K562 (cell line): Measurements from ENCODE around the gene PPP1R3E. TPM values are rescaled to one million over a fixed set of nuclear protein-coding genes. Genes with fewer than 3 reads are reported as not detected.
"Not testable (repeated sequence)": the region's sequence is repeated elsewhere in the genome, so short reads cannot be mapped to it uniquely, and the experiment has no call there.

Experiments used
- ATAC-seq: fragments of 200-7000 bp; cut with Tn5 transposase; 3 replicates; pipeline ENCODE4 v1.9.1; 2020; ENCODE audit warnings: moderate library complexity
- BruUV-seq: library from RNA; stranded (reverse); fragments of 400-500 nt; replicated peaks from 2 replicates; lab custom pipeline; 2021; lab: Mats Ljungman, UMichigan
- CTCF ChIA-PET: fragments of 300-600 bp; formaldehyde crosslinking; extraction: SDS; loops from one replicate; lab custom pipeline; 2021; ENCODE audit warnings: low intra/inter-chr PET ratio; lab: Yijun Ruan, JAX
- POLR2A ChIA-PET: fragments of 300-600, 350-650 bp; sonication (Branson Sonifier 250); formaldehyde crosslinking; extraction: SDS; loops from one replicate; lab custom pipeline; 2021; ENCODE audit warnings: antibody characterized with exemption, inconsistent platforms; lab: Yijun Ruan, JAX
- DNase-seq, 4 experiments: peaks; one replicate each; pipeline versions ENCODE4 v3.0.0 to v3.0.0-alpha.2; 2011 to 2018; ENCODE audit warnings: low spot score in 3 of 4, mixed read lengths in 3 of 4; ENCODE audit errors: extremely low read depth in 1 of 4
- FAIRE-seq: peaks from 2 replicates; lab custom pipeline; 2011; peaks lifted over from hg19 to GRCh38; lab: Jason Lieb, UNC
- H2AFZ ChIP-seq: 2 replicates; pipeline ENCODE4 v1.6.0; 2011; ENCODE audit warnings: low read depth, low read length, control low read depth, inconsistent platforms
- H3K27ac ChIP-seq: fragments of 200-600 bp; 3 replicates; pipeline ENCODE4 v1.8.0; 2011; ENCODE audit warnings: low read depth, mild to moderate bottlenecking, control low read depth, inconsistent platforms, low read length, moderate library complexity, mixed read lengths; ENCODE audit errors: extremely low read depth
- H3K27me3 ChIP-seq, 2 experiments: fragments of 300-600 bp in 1 of 2; 2 replicates in 1 of 2; 3 replicates in 1 of 2; pipeline versions ENCODE4 v1.6.0 to v1.8.0; 2011; ENCODE audit warnings: inconsistent platforms in 2 of 2, low read length in 2 of 2, mild to moderate bottlenecking in 1 of 2, mixed read lengths in 1 of 2, moderate library complexity in 1 of 2; ENCODE audit not compliant: control insufficient read depth in 2 of 2, insufficient read depth in 2 of 2
- H3K36me3 ChIP-seq: fragments of 300-600 bp; 3 replicates; pipeline ENCODE4 v1.8.0; 2011; ENCODE audit warnings: mild to moderate bottlenecking, low read length, inconsistent platforms; ENCODE audit not compliant: control insufficient read depth, insufficient read depth
- H3K4me1 ChIP-seq, 2 experiments: fragments of 200-600 bp in 1 of 2; replicated peaks in 1 of 2; 2 replicates in 1 of 2; 3 replicates in 1 of 2; pipeline versions ENCODE4 v1.5.1 to v1.8.0; 2011; ENCODE audit warnings: inconsistent platforms in 2 of 2, low read length in 2 of 2, mild to moderate bottlenecking in 1 of 2, mixed read lengths in 1 of 2, moderate library complexity in 1 of 2; ENCODE audit not compliant: control insufficient read depth in 2 of 2, insufficient read depth in 2 of 2
- H3K4me2 ChIP-seq: 2 replicates; pipeline ENCODE4 v1.6.1; 2011; ENCODE audit warnings: low read length, control low read depth, inconsistent platforms, mixed read lengths; ENCODE audit not compliant: insufficient read depth
- H3K4me3 ChIP-seq: fragments of 200-600 bp; sonication (generic), shearing (Covaris generic); 2 replicates; pipeline ENCODE4 v1.5.1; 2016; ENCODE audit warnings: control low read depth, inconsistent platforms
- H3K79me2 ChIP-seq: fragments of 200-600 bp; 3 replicates; pipeline ENCODE4 v1.8.0; 2011; ENCODE audit warnings: low read length, inconsistent platforms; ENCODE audit not compliant: control insufficient read depth, insufficient read depth
- H3K9ac ChIP-seq, 2 experiments: 2 replicates each; pipeline versions ENCODE4 v1.6.0 to v1.6.1; 2011; ENCODE audit warnings: low read depth in 2 of 2, low read length in 2 of 2, control low read depth in 1 of 2, inconsistent platforms in 1 of 2, mild to moderate bottlenecking in 1 of 2, mixed read lengths in 1 of 2; ENCODE audit not compliant: insufficient read depth in 1 of 2
- H3K9me1 ChIP-seq: one replicate; pipeline ENCODE4 v1.6.0; 2011; ENCODE audit warnings: inconsistent platforms, mild to moderate bottlenecking, low read length, moderate library complexity; ENCODE audit not compliant: control insufficient read depth, insufficient read depth
- H3K9me3 ChIP-seq: replicated peaks from 2 replicates; pipeline ENCODE4 v1.5.1; 2011; ENCODE audit warnings: low read depth, low read length, inconsistent platforms; ENCODE audit not compliant: control insufficient read depth, insufficient read depth
- H4K20me1 ChIP-seq: replicated peaks from 2 replicates; pipeline ENCODE4 v1.6.1; 2011; ENCODE audit warnings: low read length, inconsistent platforms, mixed read lengths; ENCODE audit not compliant: control insufficient read depth, insufficient read depth
- ARID1B ChIP-seq: fragments of 450-650 bp; IDR thresholded peaks from 2 replicates; pipeline ENCODE4 v1.6.1; 2016; ENCODE audit warnings: antibody characterized with exemption, mild to moderate bottlenecking, inconsistent platforms
- CBFA2T2 ChIP-seq: fragments of 450-650 bp; conservative IDR thresholded peaks from 2 replicates; pipeline ENCODE4 v1.6.1; 2017; ENCODE audit warnings: mild to moderate bottlenecking
- DACH1 ChIP-seq: fragments of 450-650 bp; IDR thresholded peaks from 2 replicates; pipeline ENCODE4 v1.6.1; 2018; ENCODE audit not compliant: partially characterized antibody
- DPF2 ChIP-seq: fragments of 450-650 bp; IDR thresholded peaks from 2 replicates; pipeline ENCODE4 v1.6.1; 2016
- EP300 ChIP-seq: IDR thresholded peaks from 2 replicates; pipeline ENCODE4 v1.6.1; 2012; ENCODE audit warnings: low read length, improper control_type of control experiment
- FOSL1 ChIP-seq: fragments of 200-800 bp; sonication (Bioruptor generic); conservative IDR thresholded peaks from 2 replicates; pipeline ENCODE4 v1.6.1; 2016; ENCODE audit warnings: missing genetic modification characterization, missing compliant biosample characterization
- FOXM1 ChIP-seq, 2 experiments: fragments of 450-650 bp in 1 of 2; sonication (generic) in 1 of 2; formaldehyde crosslinking in 1 of 2; IDR thresholded peaks; 2 replicates each; pipeline versions ENCODE4 v1.6.1 to v1.9.0; 2017 to 2022; ENCODE audit warnings: low read depth in 2 of 2, mild to moderate bottlenecking in 2 of 2, missing genetic modification reagents in 1 of 2, moderate library complexity in 1 of 2
- HDAC2 ChIP-seq: fragments of 450-650 bp; IDR thresholded peaks from 2 replicates; pipeline ENCODE4 v1.6.1; 2016; ENCODE audit warnings: mild to moderate bottlenecking
- JUND ChIP-seq, 2 experiments: IDR thresholded peaks; 2 replicates in 1 of 2; 3 replicates in 1 of 2; pipeline ENCODE4 v1.6.1; 2011; ENCODE audit warnings: borderline replicate concordance in 2 of 2, low read depth in 2 of 2, low read length in 2 of 2, improper control_type of control experiment in 1 of 2, missing biosample characterization in 1 of 2, missing genetic modification characterization in 1 of 2, missing genetic modification reagents in 1 of 2
- L3MBTL2 ChIP-seq: fragments of 450-650 bp; IDR thresholded peaks from 2 replicates; pipeline ENCODE4 v1.6.1; 2016; ENCODE audit warnings: mild to moderate bottlenecking, moderate library complexity
- MAFG ChIP-seq: fragments of 450-650 bp; conservative IDR thresholded peaks from 2 replicates; pipeline ENCODE4 v1.6.1; 2016; ENCODE audit warnings: missing genetic modification characterization, missing compliant biosample characterization
- NFATC3 ChIP-seq: fragments of 450-650 bp; IDR thresholded peaks from 2 replicates; pipeline ENCODE4 v1.6.1; 2017; ENCODE audit warnings: mild to moderate bottlenecking
- NFE2 ChIP-seq: IDR thresholded peaks from 2 replicates; pipeline ENCODE4 v1.6.1; 2014; ENCODE audit warnings: antibody characterized with exemption, low read depth
- NFIC ChIP-seq: fragments of 450-650 bp; IDR thresholded peaks from 2 replicates; pipeline ENCODE4 v1.6.1; 2017; ENCODE audit warnings: mild to moderate bottlenecking, inconsistent platforms
- SMAD4 ChIP-seq: fragments of 250-450 bp; sonication (Bioruptor Pico); conservative IDR thresholded peaks from 2 replicates; pipeline ENCODE4 v1.8.0; 2021; ENCODE audit warnings: inconsistent platforms, mild to moderate bottlenecking, moderate library complexity
- SMARCA4 ChIP-seq: fragments of 450-650 bp; IDR thresholded peaks from 2 replicates; pipeline ENCODE4 v1.6.1; 2016
- SPI1 ChIP-seq: IDR thresholded peaks from 2 replicates; pipeline ENCODE4 v1.6.1; 2011; ENCODE audit warnings: low read depth, low read length, control low read depth, borderline replicate concordance
- TAL1 ChIP-seq: fragments of 450-650 bp; IDR thresholded peaks from 2 replicates; pipeline ENCODE4 v1.6.1; 2016; ENCODE audit warnings: mild to moderate bottlenecking
- TCF3 ChIP-seq: sonication (generic); formaldehyde crosslinking; IDR thresholded peaks from 2 replicates; pipeline ENCODE4 v1.4.0; 2020; ENCODE audit warnings: mild to moderate bottlenecking, missing genetic modification reagents
- TOE1 ChIP-seq, 2 experiments: fragments of 450-650 bp in 1 of 2; sonication (generic) in 1 of 2; formaldehyde crosslinking in 1 of 2; IDR thresholded peaks; 2 replicates each; pipeline versions ENCODE4 v1.7.1 to v1.8.0; 2016 to 2022; ENCODE audit warnings: borderline replicate concordance in 2 of 2, mild to moderate bottlenecking in 2 of 2, antibody characterized with exemption in 1 of 2, inconsistent platforms in 1 of 2, low read depth in 1 of 2, missing genetic modification reagents in 1 of 2, moderate library complexity in 1 of 2
- ZNF316 ChIP-seq: fragments of 450-650 bp; IDR thresholded peaks from 2 replicates; pipeline ENCODE4 v1.6.1; 2016
- ZNF384 ChIP-seq: IDR thresholded peaks from 2 replicates; pipeline ENCODE4 v1.6.1; 2012; ENCODE audit warnings: low read depth, low read length, improper control_type of control experiment
- ZNF431 ChIP-seq: sonication (generic); formaldehyde crosslinking; IDR thresholded peaks from 2 replicates; pipeline ENCODE4 v1.8.0; 2022; ENCODE audit warnings: mild to moderate bottlenecking, missing genetic modification reagents
- ZNF583 ChIP-seq: fragments of 250-450 bp; sonication (Bioruptor Pico); IDR thresholded peaks from 2 replicates; pipeline ENCODE4 v1.4.0; 2020
- WGBS: fragments of 100-300 bp; shearing (Covaris generic); methylation state at CpG from one replicate; pipeline ENCODE4 v1.1.6; 2016; ENCODE audit warnings: low coverage, mixed read lengths; ENCODE audit not compliant: insufficient coverage; ENCODE audit errors: missing lambda C conversion rate; 5-methylcytosine and 5-hydroxymethylcytosine counted together
- in situ Hi-C: fragments of 300-500 bp; cut with MboI; formaldehyde crosslinking; loops from 4 replicates; pipeline ENCODE4 v1.15.0; 2018; ENCODE audit warnings: inconsistent platforms, mixed read lengths
- intact Hi-C: fragments of 100-400 bp; cut with micrococcal nuclease; formaldehyde crosslinking; loops from 2 replicates; pipeline ENCODE4 v1.14.2; 2022
- polyA plus RNA-seq, 8 experiments: library from polyadenylated mRNA; depleted of rRNA in 4 of 8; stranded (reverse) in 5 of 8; unstranded in 3 of 8; fragments of >200 nt; fragmentation: Nextera tagmentation in 2 of 8; fragmentation: Illumina TruSeq in 1 of 8; extraction: Ambion mirVana in 2 of 8; extraction: Trizol in 1 of 8; gene quantifications; 2 replicates each; pipeline versions ENCODE4 v1.2.1 to v1.2.3, GENCODE V29; 2011 to 2014; ENCODE audit warnings: inconsistent platforms in 1 of 8, missing spikeins in 1 of 8
- total RNA-seq, 7 experiments: library from RNA; depleted of rRNA in 6 of 7; stranded (reverse); fragments of >200 nt in 6 of 7; fragmentation: Illumina TruSeq in 2 of 7; extraction: Trizol in 2 of 7; gene quantifications; 2 replicates each; pipeline versions ENCODE4 v1.2.1 to v1.2.3, GENCODE V29; 2011 to 2021; ENCODE audit warnings: low replicate concordance in 1 of 7

PPP1R3E gene
- total and polyA plus RNA-seq, 9 of the 15 experiments (the other 6 are each of a cell fraction or from before 2014, with no cell fraction given), result 3.2 to 18.4 (median 7.6) TPM

DNA sequence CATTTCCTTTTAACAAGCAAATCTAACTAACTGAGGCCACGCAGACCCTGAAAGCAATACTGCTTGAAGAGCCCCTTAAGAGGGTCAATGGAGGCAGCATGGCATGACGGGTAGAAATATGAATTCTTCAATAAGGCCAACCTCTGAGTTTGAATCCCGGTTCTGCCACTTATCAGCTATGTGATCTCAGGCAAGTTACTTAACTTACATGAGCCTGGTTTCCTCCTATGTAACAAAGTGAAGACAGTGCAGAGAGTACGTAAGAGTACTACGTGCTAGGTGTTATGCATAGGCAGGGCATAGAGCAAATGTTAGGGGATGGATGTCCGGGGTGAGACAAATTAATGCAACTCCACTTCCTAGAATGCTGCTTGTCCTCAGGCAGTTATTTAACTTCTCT, 21.4 kb downstream of the PPP1R3E start (continued):
- no peak for TF ChIP-seq ZNF431
- TF ChIP-seq NFATC3, result no peak
- no peak for TF ChIP-seq SPI1
- TF ChIP-seq ZNF583 (CRISPR knock-in tag), result no peak

- H4K20me1 ChIP-seq; H3K4me2 ChIP-seq; intact Hi-C loops; H2AFZ ChIP-seq; H3K27me3 ChIP-seq; H3K4me3 ChIP-seq; H3K9ac ChIP-seq; H3K9me3 ChIP-seq; CTCF ChIA-PET; BruUV-seq; ATAC-seq; in situ Hi-C loops; H3K9me1 ChIP-seq; TF ChIP-seq FOXM1 (CRISPR knock-in tag; IDR thresholded peaks at IDR 0.05; ENCODE audit: low read depth); TOE1 (CRISPR knock-in tag; IDR thresholded peaks at IDR 0.05; ENCODE audit: borderline replicate concordance, low read depth): not testable (repeated sequence)
- 45% methylated on average over 6 of the region's 6 CpGs for WGBS
- FAIRE-seq (peak; percentile 19), DNase-seq (peak in 1 of 4 experiments; percentile 72)
- peak overlapping the region; percentile 59 for H3K27ac ChIP-seq
- H3K36me3 ChIP-seq, result peaks cover 27% of the 10 kb centered on the region
- POLR2A ChIA-PET, result interaction anchor here (0.5 to 2.2 kb wide), 6 partner anchors 8 to 164 kb away, joined by 3 to 12 read pairs (median 4); partner anchors contain the start of gene HOMEZ
- H3K4me1 ChIP-seq, result peaks cover 28 to 37% of the 10 kb centered on the region in 2 experiments; a peak in 4 of 5 replicates
- H3K79me2 ChIP-seq, result peaks cover 29% of the 10 kb centered on the region
- TF ChIP-seq FOSL1 (tag) (peak; percentile 90), NFE2 (peak; percentile 70; the same call in 1 of the 2 replicates), L3MBTL2 (0 out of 2 replicates have a peak, but pooled peaks have one; percentile 21), NFIC (0 out of 2 replicates have a peak, but pooled peaks have one; percentile 16), TAL1 (peak; percentile 25; the same call in 1 of the 2 replicates), ARID1B (peak; percentile 70), ZNF384 (peak; percentile 88), CBFA2T2 (peak; percentile 69), FOXM1 (IDR thresholded peaks at IDR 0.05; ENCODE audit: low read depth) (peak; percentile 85), SMARCA4 (peak; percentile 64; the same call in 1 of the 2 replicates), EP300 (peak; percentile 26; the same call in 1 of the 2 replicates), DACH1 (peak; percentile 83), HDAC2 (0 out of 2 replicates have a peak, but pooled peaks have one; percentile 31), TOE1 (IDR thresholded peaks at IDR 0.05; ENCODE audit: borderline replicate concordance) (0 out of 2 replicates have a peak, but pooled peaks have one; percentile 31), SMAD4 (CRISPR knock-in tag) (0 out of 2 replicates have a peak, but pooled peaks have one; percentile 24), DPF2 (peak; percentile 77), TCF3 (peak; percentile 8; the same call in 1 of the 2 replicates), JUND (IDR thresholded peaks at IDR 0.05; ENCODE audit: borderline replicate concordance, low read depth, low read length) (peak; percentile 88), JUND (tag; IDR thresholded peaks at IDR 0.05; ENCODE audit: borderline replicate concordance, low read depth, low read length) (peak; percentile 87; the same call in 2 of the 3 replicates), MAFG (peak; percentile 41; the same call in 1 of the 2 replicates), ZNF316 (peak; percentile 21; the same call in 1 of the 2 replicates)
Observed at GRCh38 chr14:23277928-23278327, 24.7 kb downstream of the PPP1R3E start.
